A673 (cell line): Measurements from ENCODE around the gene KIF22.

ENCODE experiments used
- CTCF ChIP-seq: fragments of 300-800, 200-600 bp; sonication (generic); conservative IDR thresholded peaks from 2 replicates; pipeline ENCODE4 v1.5.1; 2017; ENCODE audit warnings: low read depth, mild to moderate bottlenecking, antibody characterized with exemption, low read length, moderate library complexity, mixed read lengths
- EZH2 ChIP-seq: fragments of 200-600 bp; sonication (generic); IDR thresholded peaks from 2 replicates; pipeline ENCODE4 v1.6.1; 2017; ENCODE audit warnings: borderline replicate concordance, low read depth, mild to moderate bottlenecking, mixed read lengths, antibody characterized with exemption, low read length; ENCODE audit not compliant: poor library complexity, severe bottlenecking

- TF ChIP-seq CTCF (no peak), EZH2 (no peak)
Measured at GRCh38 chr16:29784157-29784556, 6.4 kb upstream of the KIF22 start.
